HepG2 (cell line): ENCODE results near the gene PEX14.

Experiments
- TCF12 ChIP-seq, 2 experiments: fragments of 450-650 bp in 1 of 2; sonication (generic) in 1 of 2; formaldehyde crosslinking in 1 of 2; IDR thresholded peaks; 2 replicates each; pipeline versions ENCODE4 v1.6.1 to v1.8.0; 2017 to 2022; ENCODE audit warnings: antibody characterized with exemption in 1 of 2, mild to moderate bottlenecking in 1 of 2, missing genetic modification reagents in 1 of 2, moderate library complexity in 1 of 2
- THAP11 ChIP-seq: IDR thresholded peaks from 2 replicates; pipeline ENCODE4 v1.6.1; 2016; ENCODE audit warnings: missing biosample characterization, missing genetic modification reagents
- ZNF772 ChIP-seq: sonication (generic); formaldehyde crosslinking; IDR thresholded peaks from 2 replicates; pipeline ENCODE4 v1.5.0; 2020; ENCODE audit warnings: mild to moderate bottlenecking, missing genetic modification reagents
- TF ChIP-seq, protein P1 (sequence below), 2 experiments: fragments of 450-650 bp in 1 of 2; sonication (generic) in 1 of 2; formaldehyde crosslinking; IDR thresholded peaks; 2 replicates each; pipeline versions ENCODE4 v1.5.0 to v1.8.0; 2020 to 2022; ENCODE audit warnings: mild to moderate bottlenecking in 1 of 2, missing genetic modification reagents in 1 of 2

DNA sequence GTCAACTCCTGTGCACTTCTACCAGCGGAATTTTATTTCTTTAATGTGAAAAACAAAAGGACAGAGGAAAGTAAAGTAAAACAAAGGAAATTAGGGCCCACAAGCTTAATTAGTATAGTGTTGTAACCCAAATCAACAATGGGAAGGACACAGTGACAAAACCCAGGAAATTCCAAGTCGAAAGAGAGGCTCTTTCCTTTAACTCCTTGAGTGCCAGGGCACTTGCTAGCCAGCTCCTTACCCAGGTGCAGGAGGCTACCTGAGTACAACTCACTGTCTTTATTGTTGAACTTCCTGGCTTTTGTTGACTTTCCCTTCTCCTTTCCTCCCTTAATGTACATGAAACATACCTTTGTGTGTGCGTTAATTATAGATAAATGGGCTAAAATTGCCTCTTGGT lies 55.0 kb downstream of the PEX14 start:
- no peak for TF ChIP-seq ZNF772 (CRISPR knock-in tag)
- TF ChIP-seq THAP11, result no peak
- TF ChIP-seq, protein P1, sequence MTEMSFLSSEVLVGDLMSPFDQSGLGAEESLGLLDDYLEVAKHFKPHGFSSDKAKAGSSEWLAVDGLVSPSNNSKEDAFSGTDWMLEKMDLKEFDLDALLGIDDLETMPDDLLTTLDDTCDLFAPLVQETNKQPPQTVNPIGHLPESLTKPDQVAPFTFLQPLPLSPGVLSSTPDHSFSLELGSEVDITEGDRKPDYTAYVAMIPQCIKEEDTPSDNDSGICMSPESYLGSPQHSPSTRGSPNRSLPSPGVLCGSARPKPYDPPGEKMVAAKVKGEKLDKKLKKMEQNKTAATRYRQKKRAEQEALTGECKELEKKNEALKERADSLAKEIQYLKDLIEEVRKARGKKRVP (CRISPR knock-in tag; IDR thresholded peaks at IDR 0.05), result no peak
- no peak for TF ChIP-seq TCF12 (IDR thresholded peaks at IDR 0.05)
- TF ChIP-seq TCF12 (CRISPR knock-in tag; IDR thresholded peaks at IDR 0.05), result no peak
